ENCODE results near the gene HPS6.
A peak's percentile ranks its signal among the peaks of the same experiment; 100 is the strongest.

HPS6 gene

GRCh38 chr10:102068216-102068615 is 3.1 kb downstream of the HPS6 start:
- DNase-seq (ENCODE audit: low read depth), result no peak

- DNase-seq (ENCODE audit: low read depth), result no peak
Observed at GRCh38 chr10:102069071-102069470, 3.9 kb downstream of the HPS6 start.

GRCh38 chr10:102072673-102073527 is 7.8 kb downstream of the HPS6 start:
- peak; percentile 46 for DNase-seq (ENCODE audit: low read depth)

GRCh38 chr10:102083541-102083940 is 18.4 kb downstream of the HPS6 start:
- no peak for DNase-seq (ENCODE audit: low read depth)

GRCh38 chr10:102085336-102085735 is 20.2 kb downstream of the HPS6 start:
- DNase-seq (ENCODE audit: low read depth), result no peak

- DNase-seq (ENCODE audit: low read depth), result no peak
Observed at GRCh38 chr10:102086196-102086595, 21.0 kb downstream of the HPS6 start.

- no peak for DNase-seq (ENCODE audit: low read depth)
Observed at GRCh38 chr10:102090772-102091171, 25.6 kb downstream of the HPS6 start.

- DNase-seq (ENCODE audit: low read depth), result no peak
Observed at GRCh38 chr10:102096449-102096848, 31.3 kb downstream of the HPS6 start.

GRCh38 chr10:102101152-102101551 is 36.0 kb downstream of the HPS6 start:
- no peak for DNase-seq (ENCODE audit: low read depth)

- DNase-seq (ENCODE audit: low read depth), result no peak
Observed at GRCh38 chr10:102102421-102102820, 37.3 kb downstream of the HPS6 start.

GRCh38 chr10:102106998-102107397 is 41.8 kb downstream of the HPS6 start:
- DNase-seq (ENCODE audit: low read depth), result no peak

- no peak for DNase-seq (ENCODE audit: low read depth)
Observed at GRCh38 chr10:102109166-102110116, 44.3 kb downstream of the HPS6 start.

GRCh38 chr10:102111276-102111675 is 46.1 kb downstream of the HPS6 start:
- no peak for DNase-seq (ENCODE audit: low read depth)

GRCh38 chr10:102112210-102112817 is 47.2 kb downstream of the HPS6 start:
- no peak for DNase-seq (ENCODE audit: low read depth)

- no peak for DNase-seq (ENCODE audit: low read depth)
Observed at GRCh38 chr10:102113261-102113955, 48.3 kb downstream of the HPS6 start.

GRCh38 chr10:102113956-102114857 is 49.1 kb downstream of the HPS6 start:
- DNase-seq (ENCODE audit: low read depth), result no peak

GRCh38 chr10:102114861-102115618 is 49.9 kb downstream of the HPS6 start:
- peak; percentile 77 for DNase-seq (ENCODE audit: low read depth)

GRCh38 chr10:102115775-102116174 is 50.6 kb downstream of the HPS6 start:
- DNase-seq (ENCODE audit: low read depth), result no peak

GRCh38 chr10:102116656-102117055 is 51.5 kb downstream of the HPS6 start:
- DNase-seq (ENCODE audit: low read depth), result no peak

All from T-helper 22 cell (primary cell).